GM21737 (cell line): Measurements from ENCODE around the gene OVCH1.
A peak's percentile ranks its signal among the peaks of the same experiment; 100 is the strongest.

ENCODE experiments used
- ATAC-seq: cut with Tn5 transposase; IDR thresholded peaks from one replicate; pipeline ENCODE4 v1.9.1; 2021; ENCODE audit warnings: mild to moderate bottlenecking, moderate library complexity; ENCODE audit not compliant: unreplicated experiment

The OVCH1 gene

GRCh38 chr12:29497588-29497987 lies at the start of gene OVCH1:
TSS of gene OVCH1 (minus strand) at chr12:29497686. CDS start at chr12:29497686, 0 bp downstream.
- ATAC-seq, result no peak

- ATAC-seq, result no peak
These were observed 49.7 kb upstream of the OVCH1 start for GRCh38 chr12:29547151-29547632.

GRCh38 chr12:29546000-29546399 lies 48.5 kb upstream of the OVCH1 start:
- no peak for ATAC-seq

- peak; percentile 79 for ATAC-seq
These were observed 47.6 kb upstream of the OVCH1 start for GRCh38 chr12:29545102-29545467.

GRCh38 chr12:29544428-29545101 lies 47.1 kb upstream of the OVCH1 start:
- peak; percentile 46 for ATAC-seq

- no peak for ATAC-seq
These were observed 45.5 kb upstream of the OVCH1 start for GRCh38 chr12:29543036-29543435.

GRCh38 chr12:29537298-29537697 lies 39.8 kb upstream of the OVCH1 start:
- ATAC-seq, result no peak

- ATAC-seq, result no peak
These were observed 37.4 kb upstream of the OVCH1 start for GRCh38 chr12:29534935-29535334.

GRCh38 chr12:29533815-29534489 lies 36.5 kb upstream of the OVCH1 start:
- no peak for ATAC-seq

GRCh38 chr12:29531471-29531870 lies 34.0 kb upstream of the OVCH1 start:
- ATAC-seq, result no peak

GRCh38 chr12:29530436-29530835 lies 33.0 kb upstream of the OVCH1 start:
- no peak for ATAC-seq

- ATAC-seq, result no peak
These were observed 30.7 kb upstream of the OVCH1 start for GRCh38 chr12:29528161-29528560.

- ATAC-seq, result no peak
These were observed 24.5 kb upstream of the OVCH1 start for GRCh38 chr12:29521951-29522350.

GRCh38 chr12:29519585-29520182 lies 22.2 kb upstream of the OVCH1 start:
- ATAC-seq, result no peak

- no peak for ATAC-seq
These were observed 20.9 kb upstream of the OVCH1 start for GRCh38 chr12:29518407-29518806.

- ATAC-seq, result no peak
These were observed 19.8 kb upstream of the OVCH1 start for GRCh38 chr12:29517264-29517663.

- ATAC-seq, result no peak
These were observed 19.0 kb upstream of the OVCH1 start for GRCh38 chr12:29516431-29516875.

GRCh38 chr12:29510591-29511185 lies 13.2 kb upstream of the OVCH1 start:
- no peak for ATAC-seq

GRCh38 chr12:29509503-29509902 lies 12.0 kb upstream of the OVCH1 start:
- ATAC-seq, result no peak

- no peak for ATAC-seq
These were observed 11.5 kb upstream of the OVCH1 start for GRCh38 chr12:29508949-29509348.

- ATAC-seq, result no peak
These were observed 7.6 kb upstream of the OVCH1 start for GRCh38 chr12:29505122-29505521.

- ATAC-seq, result no peak
These were observed 5.8 kb upstream of the OVCH1 start for GRCh38 chr12:29503283-29503682.
